ENCODE data around the gene RAB6B.

- TF ChIP-seq, protein P1, sequence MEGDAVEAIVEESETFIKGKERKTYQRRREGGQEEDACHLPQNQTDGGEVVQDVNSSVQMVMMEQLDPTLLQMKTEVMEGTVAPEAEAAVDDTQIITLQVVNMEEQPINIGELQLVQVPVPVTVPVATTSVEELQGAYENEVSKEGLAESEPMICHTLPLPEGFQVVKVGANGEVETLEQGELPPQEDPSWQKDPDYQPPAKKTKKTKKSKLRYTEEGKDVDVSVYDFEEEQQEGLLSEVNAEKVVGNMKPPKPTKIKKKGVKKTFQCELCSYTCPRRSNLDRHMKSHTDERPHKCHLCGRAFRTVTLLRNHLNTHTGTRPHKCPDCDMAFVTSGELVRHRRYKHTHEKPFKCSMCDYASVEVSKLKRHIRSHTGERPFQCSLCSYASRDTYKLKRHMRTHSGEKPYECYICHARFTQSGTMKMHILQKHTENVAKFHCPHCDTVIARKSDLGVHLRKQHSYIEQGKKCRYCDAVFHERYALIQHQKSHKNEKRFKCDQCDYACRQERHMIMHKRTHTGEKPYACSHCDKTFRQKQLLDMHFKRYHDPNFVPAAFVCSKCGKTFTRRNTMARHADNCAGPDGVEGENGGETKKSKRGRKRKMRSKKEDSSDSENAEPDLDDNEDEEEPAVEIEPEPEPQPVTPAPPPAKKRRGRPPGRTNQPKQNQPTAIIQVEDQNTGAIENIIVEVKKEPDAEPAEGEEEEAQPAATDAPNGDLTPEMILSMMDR (IDR thresholded peaks at IDR 0.05; ENCODE audit: low read depth, low read length): no peak
- TF ChIP-seq POLR2A (IDR thresholded peaks at IDR 0.05; ENCODE audit: extremely low read depth, insufficient read length) (no peak), MYC (IDR thresholded peaks at IDR 0.05; ENCODE audit: low read depth, low read length) (no peak)
- TF ChIP-seq, protein P2, sequence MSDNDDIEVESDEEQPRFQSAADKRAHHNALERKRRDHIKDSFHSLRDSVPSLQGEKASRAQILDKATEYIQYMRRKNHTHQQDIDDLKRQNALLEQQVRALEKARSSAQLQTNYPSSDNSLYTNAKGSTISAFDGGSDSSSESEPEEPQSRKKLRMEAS (IDR thresholded peaks at IDR 0.05; ENCODE audit: low read depth, low read length): no peak
Observed at GRCh38 chr3:133831966-133832801, 63.5 kb downstream of the RAB6B start.

Measured in NB4 (cell line).